ENCODE results near the gene LIN37. TPM values are rescaled to one million over a fixed set of nuclear protein-coding genes. Genes with fewer than 3 reads are reported as not detected.
"Not testable (repeated sequence)": the region's sequence is repeated elsewhere in the genome, so short reads cannot be mapped to it uniquely, and the experiment has no call there.

Gene LIN37
- total RNA-seq, 1 experiment from 2014 or later: 10.1 TPM

- intact Hi-C loops (cut with micrococcal nuclease); H2AFZ ChIP-seq (ENCODE audit: low read depth, low read length, poor library complexity, severe bottlenecking); H4K20me1 ChIP-seq (ENCODE audit: insufficient read depth); H3K4me2 ChIP-seq (ENCODE audit: low read length); H3K36me3 ChIP-seq (ENCODE audit: control insufficient read depth in 1 of 2, insufficient read depth in 2 of 2, low read length in 2 of 2); ATAC-seq; RAD21 ChIA-PET (ENCODE audit: low non-redundant PET in 1 of 2, low total read pairs in 2 of 2, uncharacterized antibody in 2 of 2, unreplicated experiment in 2 of 2); H3K9ac ChIP-seq (ENCODE audit: low read length); DNase-seq (ENCODE audit: low read depth, low spot score); H3K27me3 ChIP-seq (ENCODE audit: insufficient read depth, low read length); H3K4me3 ChIP-seq (replicated peaks in 1 of 2; ENCODE audit: low read depth in 1 of 2, low read length in 2 of 2); H3K27ac ChIP-seq (ENCODE audit: low read depth, low read length); H3K9me2 ChIP-seq (ENCODE audit: insufficient read depth); H3K79me2 ChIP-seq (ENCODE audit: insufficient read depth, low read length); BruUV-seq (replicated peaks); CTCF ChIA-PET; H3K9me3 ChIP-seq (ENCODE audit: control insufficient read depth in 1 of 2, insufficient read depth in 1 of 2, low read depth in 1 of 2, low read length in 2 of 2): not testable (repeated sequence)
- H3K4me1 ChIP-seq (ENCODE audit: control insufficient read depth in 1 of 2, insufficient read depth in 2 of 2, low read length in 2 of 2): peaks cover 9 to 16% of the 10 kb centered on the region in 2 experiments; a peak in 3 of 4 replicates
- POLR2A ChIA-PET: interaction anchor here (1.1 kb wide), 1 partner anchor 12 kb away, joined by 3 read pairs; no protein-coding TSS in a partner anchor
Measured at GRCh38 chr19:35772362-35772761, 24.0 kb downstream of the LIN37 start.

- ATAC-seq: no peak
- no peak overlapping the region for H3K4me3 ChIP-seq (replicated peaks in 1 of 2; ENCODE audit: low read depth in 1 of 2, low read length in 2 of 2)
- intact Hi-C loops (cut with micrococcal nuclease): no loop called here
- ChIA-PET POLR2A (interaction anchor here (1.1 kb wide), 1 partner anchor 11 kb away, joined by 3 read pairs; no protein-coding TSS in a partner anchor), CTCF (no interaction called here), RAD21 (ENCODE audit: low non-redundant PET in 1 of 2, low total read pairs in 2 of 2, uncharacterized antibody in 2 of 2, unreplicated experiment in 2 of 2) (no interaction called here)
- no peak overlapping the region for H2AFZ ChIP-seq (ENCODE audit: low read depth, low read length, poor library complexity, severe bottlenecking)
- no peak overlapping the region for H3K9ac ChIP-seq (ENCODE audit: low read length)
- H3K9me2 ChIP-seq (ENCODE audit: insufficient read depth): no peaks in the 10 kb centered on the region
- TF ChIP-seq REST (IDR thresholded peaks at IDR 0.05; ENCODE audit: low read depth) (no peak), ELF1 (IDR thresholded peaks at IDR 0.05; ENCODE audit: borderline replicate concordance, low read depth) (no peak), EZH2phosphoT487 (IDR thresholded peaks at IDR 0.05; ENCODE audit: borderline replicate concordance) (no peak), CBX3 (IDR thresholded peaks at IDR 0.05; ENCODE audit: low read depth) (no peak), SIN3A (IDR thresholded peaks at IDR 0.05; ENCODE audit: low read depth) (no peak), JUND (IDR thresholded peaks at IDR 0.05) (no peak), ATF3 (IDR thresholded peaks at IDR 0.05) (no peak), SP1 (IDR thresholded peaks at IDR 0.05; ENCODE audit: low read depth) (no peak), RAD21 (IDR thresholded peaks at IDR 0.05; ENCODE audit: low read depth) (no peak), EZH2 (IDR thresholded peaks at IDR 0.05) (no peak), FOSL1 (IDR thresholded peaks at IDR 0.05; ENCODE audit: low read depth) (no peak), ZFX (IDR thresholded peaks at IDR 0.05) (no peak), CEBPB (IDR thresholded peaks at IDR 0.05; ENCODE audit: low read depth) (no peak)
- H3K4me1 ChIP-seq (ENCODE audit: control insufficient read depth in 1 of 2, insufficient read depth in 2 of 2, low read length in 2 of 2): peaks cover 9 to 16% of the 10 kb centered on the region in 2 experiments; a peak in 3 of 4 replicates
- no peaks in the 10 kb centered on the region for H3K9me3 ChIP-seq (ENCODE audit: control insufficient read depth in 1 of 2, insufficient read depth in 1 of 2, low read depth in 1 of 2, low read length in 2 of 2)
- no TSS peak for BruUV-seq (replicated peaks)
- no peak overlapping the region for H3K27ac ChIP-seq (ENCODE audit: low read depth, low read length)
- no peak for DNase-seq (ENCODE audit: low read depth, low spot score)
- peaks cover 0 to 2% of the 10 kb centered on the region in 2 experiments; a peak in 1 of 4 replicates for H3K36me3 ChIP-seq (ENCODE audit: control insufficient read depth in 1 of 2, insufficient read depth in 2 of 2, low read length in 2 of 2)
- H3K79me2 ChIP-seq (ENCODE audit: insufficient read depth, low read length): 0 out of 2 replicates have a peak, but pooled peaks cover 3% of the 10 kb centered on the region
- no peaks in the 10 kb centered on the region for H3K27me3 ChIP-seq (ENCODE audit: insufficient read depth, low read length)
- no peaks in the 10 kb centered on the region for H4K20me1 ChIP-seq (ENCODE audit: insufficient read depth)
- H3K4me2 ChIP-seq (ENCODE audit: low read length): no peak overlapping the region
Measured at GRCh38 chr19:35773020-35773806, 24.8 kb downstream of the LIN37 start.

Measured in HCT116 (cell line).